Ovary (tissue), 3 donors: ENCODE data around the gene MORN1.
"Not testable (repeated sequence)": the region's sequence is repeated elsewhere in the genome, so short reads cannot be mapped to it uniquely, and the experiment has no call there.

Experiments used
- CTCF ChIP-seq, 3 donors: fragments of 450-650 bp in 2 of 3; fragments of 200-600 bp in 1 of 3; IDR thresholded peaks; one replicate each; pipeline versions ENCODE4 v1.5.1 to v1.8.0; 2016 to 2022; ENCODE audit warnings: antibody characterized with exemption in 3 of 3, mild to moderate bottlenecking in 1 of 3
- EP300 ChIP-seq: sonication (generic); formaldehyde crosslinking; IDR thresholded peaks from one replicate; pipeline ENCODE4 v1.6.1; 2017; ENCODE audit warnings: antibody characterized with exemption
- POLR2A ChIP-seq: fragments of 450-650 bp; IDR thresholded peaks from one replicate; pipeline ENCODE4 v1.6.1; 2017; ENCODE audit warnings: antibody characterized with exemption, mild to moderate bottlenecking, moderate library complexity
- donor health status: DM: no; HTN: no; CAD: no.

- TF ChIP-seq CTCF (IDR thresholded peaks at IDR 0.05); POLR2A; EP300: not testable (repeated sequence)
These were observed 64.2 kb downstream of the MORN1 start for GRCh38 chr1:2327162-2327561.
